ENCODE results near the gene AAK1.

The AAK1 gene

DNA sequence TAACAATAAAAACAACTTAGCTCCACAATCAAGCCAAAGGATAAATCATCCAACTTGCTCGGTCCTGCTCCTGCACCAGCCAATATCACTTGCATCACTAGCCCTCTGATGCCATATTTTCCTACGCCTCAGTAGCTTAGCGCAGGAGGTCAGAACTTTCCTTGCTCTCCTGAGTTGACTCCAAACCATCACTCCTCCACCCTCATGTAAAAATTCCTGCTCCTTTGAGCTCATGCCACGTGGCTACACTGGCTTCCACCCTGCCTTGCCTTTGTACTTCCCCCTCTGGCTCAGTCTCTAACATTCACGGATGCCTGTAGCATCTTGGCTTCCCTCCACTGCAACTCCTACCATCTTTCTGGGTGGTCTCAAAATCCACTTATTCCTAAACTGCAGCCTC is 25.2 kb downstream of the AAK1 start:
- Histone ChIP-seq H3K36me3 (replicated peaks) (no peaks in the 10 kb centered on the region), H3K27ac (no peak overlapping the region), H3K27me3 (replicated peaks) (no peaks in the 10 kb centered on the region), H3K4me3 (ENCODE audit: low read depth, low read length) (no peak overlapping the region)
- in situ Hi-C loops (cut with HindIII; ENCODE audit: low pct_ligation_motif_present, low sequenced_read_pairs), result no loop called here
- TF ChIP-seq, protein P1, sequence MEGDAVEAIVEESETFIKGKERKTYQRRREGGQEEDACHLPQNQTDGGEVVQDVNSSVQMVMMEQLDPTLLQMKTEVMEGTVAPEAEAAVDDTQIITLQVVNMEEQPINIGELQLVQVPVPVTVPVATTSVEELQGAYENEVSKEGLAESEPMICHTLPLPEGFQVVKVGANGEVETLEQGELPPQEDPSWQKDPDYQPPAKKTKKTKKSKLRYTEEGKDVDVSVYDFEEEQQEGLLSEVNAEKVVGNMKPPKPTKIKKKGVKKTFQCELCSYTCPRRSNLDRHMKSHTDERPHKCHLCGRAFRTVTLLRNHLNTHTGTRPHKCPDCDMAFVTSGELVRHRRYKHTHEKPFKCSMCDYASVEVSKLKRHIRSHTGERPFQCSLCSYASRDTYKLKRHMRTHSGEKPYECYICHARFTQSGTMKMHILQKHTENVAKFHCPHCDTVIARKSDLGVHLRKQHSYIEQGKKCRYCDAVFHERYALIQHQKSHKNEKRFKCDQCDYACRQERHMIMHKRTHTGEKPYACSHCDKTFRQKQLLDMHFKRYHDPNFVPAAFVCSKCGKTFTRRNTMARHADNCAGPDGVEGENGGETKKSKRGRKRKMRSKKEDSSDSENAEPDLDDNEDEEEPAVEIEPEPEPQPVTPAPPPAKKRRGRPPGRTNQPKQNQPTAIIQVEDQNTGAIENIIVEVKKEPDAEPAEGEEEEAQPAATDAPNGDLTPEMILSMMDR (IDR thresholded peaks at IDR 0.05; ENCODE audit: low read depth, low read length, missing control alignments), result no peak
- no peak for DNase-seq

DNA sequence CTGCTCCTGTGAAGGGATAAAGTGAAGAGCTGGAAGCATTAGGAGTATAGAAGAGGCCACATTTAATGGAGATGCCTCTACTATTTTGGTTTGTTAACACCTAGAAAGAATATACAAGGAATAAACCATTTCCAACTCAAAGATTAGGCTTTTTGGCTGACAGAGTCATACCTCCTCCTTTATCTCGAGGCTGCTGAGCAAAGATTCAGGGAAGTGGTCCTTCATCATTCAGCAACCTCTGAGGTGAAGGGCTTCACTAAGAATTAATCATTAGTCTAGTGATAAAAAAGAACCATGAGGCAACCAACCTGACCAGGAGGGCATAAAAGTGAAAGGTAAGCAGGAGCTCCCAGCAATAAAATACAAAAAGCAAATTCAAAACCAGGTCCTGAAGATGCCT is 25.8 kb downstream of the AAK1 start:
- TF ChIP-seq, protein P1 (IDR thresholded peaks at IDR 0.05; ENCODE audit: low read depth, low read length, missing control alignments), result no peak
- no peak for DNase-seq
- Histone ChIP-seq H3K4me3 (ENCODE audit: low read depth, low read length) (no peak overlapping the region), H3K27me3 (replicated peaks) (no peaks in the 10 kb centered on the region), H3K36me3 (replicated peaks) (no peaks in the 10 kb centered on the region), H3K27ac (no peak overlapping the region)
- in situ Hi-C loops (cut with HindIII; ENCODE audit: low pct_ligation_motif_present, low sequenced_read_pairs), result no loop called here

DNA sequence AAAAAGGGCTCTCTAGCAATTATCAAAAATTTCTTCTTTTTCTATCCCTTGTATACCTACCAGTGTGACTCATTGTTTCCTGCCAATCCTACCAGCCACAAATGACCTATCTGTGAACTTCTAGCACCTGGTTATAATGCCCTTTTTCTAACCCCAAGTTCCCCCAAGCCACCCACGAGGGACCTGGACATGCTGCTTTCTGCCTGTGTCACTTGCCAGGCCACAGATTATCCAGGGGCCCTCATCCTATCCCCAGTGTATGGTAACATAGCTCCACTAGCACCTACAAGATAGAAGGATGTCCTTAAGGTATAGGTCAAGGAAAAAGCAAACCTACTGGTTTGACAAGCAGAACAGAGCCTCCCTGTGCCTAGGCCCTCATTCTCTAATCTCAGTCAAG is 26.8 kb downstream of the AAK1 start:
- H3K27ac ChIP-seq, result no peak overlapping the region
- H3K27me3 ChIP-seq (replicated peaks), result no peaks in the 10 kb centered on the region
- DNase-seq, result no peak
- no peaks in the 10 kb centered on the region for H3K36me3 ChIP-seq (replicated peaks)
- no peak overlapping the region for H3K4me3 ChIP-seq (ENCODE audit: low read depth, low read length)
- in situ Hi-C loops (cut with HindIII; ENCODE audit: low pct_ligation_motif_present, low sequenced_read_pairs), result no loop called here
- TF ChIP-seq, protein P1 (IDR thresholded peaks at IDR 0.05; ENCODE audit: low read depth, low read length, missing control alignments), result no peak

DNA sequence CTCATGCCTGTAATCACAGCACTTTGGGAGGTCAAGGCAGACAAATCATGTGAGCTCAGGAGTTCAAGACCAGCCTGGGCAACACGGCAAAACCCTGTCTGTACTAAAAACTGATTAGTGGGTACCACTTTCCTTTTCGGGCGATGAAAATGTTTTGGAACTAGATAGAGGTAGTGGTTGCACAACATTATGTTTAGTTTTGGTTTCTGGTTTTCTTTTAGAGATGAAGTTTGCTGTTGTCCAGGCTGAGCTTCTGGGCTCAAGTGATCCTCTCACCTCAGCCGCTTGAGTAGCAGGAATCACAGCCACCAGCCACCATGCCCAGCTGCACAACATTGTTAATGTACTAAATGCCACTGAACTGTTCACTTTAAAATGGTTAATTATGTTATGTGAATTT is 27.6 kb downstream of the AAK1 start:
- in situ Hi-C loops (cut with HindIII; ENCODE audit: low pct_ligation_motif_present, low sequenced_read_pairs), result no loop called here
- Histone ChIP-seq H3K27ac (no peak overlapping the region), H3K27me3 (replicated peaks) (no peaks in the 10 kb centered on the region)

DNA sequence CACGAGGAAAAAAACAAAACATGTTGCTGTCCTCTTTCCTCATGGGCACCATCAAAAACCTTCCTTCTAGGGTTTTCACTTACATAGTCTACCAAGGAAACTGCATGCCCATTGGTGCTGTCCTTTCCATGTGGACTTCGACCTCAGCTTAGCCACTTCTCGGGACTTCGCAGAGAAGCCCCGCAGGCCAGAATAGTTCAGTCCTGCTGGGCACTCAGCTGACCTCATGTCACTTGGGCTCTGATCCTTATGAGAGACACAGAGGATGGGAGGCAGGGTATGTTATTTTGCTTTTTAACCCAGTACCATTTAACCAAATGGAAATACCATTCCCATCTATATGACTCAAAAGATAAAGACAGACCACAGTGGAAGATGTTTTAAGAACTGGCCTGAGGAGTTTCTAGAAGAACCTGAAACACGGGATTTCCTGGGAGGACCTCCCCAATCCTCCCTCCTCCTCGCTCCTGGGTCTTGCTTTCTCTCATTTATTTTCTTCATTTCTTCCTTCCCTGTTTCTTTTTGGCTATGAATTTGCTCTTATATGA is 28.4 kb downstream of the AAK1 start:
- peak; percentile 15 for DNase-seq
- no peaks in the 10 kb centered on the region for H3K36me3 ChIP-seq (replicated peaks)
- TF ChIP-seq, protein P1 (IDR thresholded peaks at IDR 0.05; ENCODE audit: low read depth, low read length, missing control alignments), result no peak
- no peak overlapping the region for H3K27ac ChIP-seq
- in situ Hi-C loops (cut with HindIII; ENCODE audit: low pct_ligation_motif_present, low sequenced_read_pairs), result no loop called here
- no peak overlapping the region for H3K4me3 ChIP-seq (ENCODE audit: low read depth, low read length)
- H3K27me3 ChIP-seq (replicated peaks), result no peaks in the 10 kb centered on the region

More for the DNA sequence above, 27.6 kb downstream of the AAK1 start:
- no peak for DNase-seq
- Histone ChIP-seq H3K36me3 (replicated peaks) (no peaks in the 10 kb centered on the region), H3K4me3 (ENCODE audit: low read depth, low read length) (no peak overlapping the region)
- TF ChIP-seq, protein P1 (IDR thresholded peaks at IDR 0.05; ENCODE audit: low read depth, low read length, missing control alignments), result no peak

DNA sequence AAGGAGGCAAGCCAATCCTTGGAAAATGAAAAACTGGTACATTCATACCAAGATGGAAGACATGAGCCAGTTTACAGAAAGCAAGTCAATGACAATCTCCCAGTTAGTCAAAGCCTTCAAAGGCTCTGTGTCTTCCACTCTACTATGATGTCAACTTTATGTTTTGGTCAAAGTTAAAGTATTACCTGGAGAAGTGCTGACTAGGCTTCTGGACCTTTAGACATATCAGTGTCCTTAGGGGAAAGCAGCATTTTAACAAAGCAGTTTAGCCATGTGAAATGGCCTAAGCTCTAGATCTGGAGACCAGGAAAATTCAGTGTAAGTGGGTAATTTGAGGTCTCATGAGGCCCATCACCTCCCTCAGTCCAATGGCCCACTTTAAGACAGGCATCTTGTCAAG is 30.8 kb downstream of the AAK1 start:
- Histone ChIP-seq H3K36me3 (replicated peaks) (no peaks in the 10 kb centered on the region), H3K4me3 (ENCODE audit: low read depth, low read length) (no peak overlapping the region), H3K27ac (no peak overlapping the region), H3K27me3 (replicated peaks) (no peaks in the 10 kb centered on the region)
- TF ChIP-seq, protein P1 (IDR thresholded peaks at IDR 0.05; ENCODE audit: low read depth, low read length, missing control alignments), result no peak
- in situ Hi-C loops (cut with HindIII; ENCODE audit: low pct_ligation_motif_present, low sequenced_read_pairs), result no loop called here
- no peak for DNase-seq
